ENCODE data around the gene OTULINL. TPM values are rescaled to one million over a fixed set of nuclear protein-coding genes. Genes with fewer than 3 reads are reported as not detected.

The OTULINL gene
- total RNA-seq, 3 donors from 2014 or later: 6.2 to 14.4 (median 7.2) TPM

GRCh38 chr5:14594378-14595074 lies 12.9 kb downstream of the OTULINL start:
- DNase-seq (ENCODE audit: low spot score in 2 of 2): no peak
- H3K27me3 ChIP-seq: no peaks in the 10 kb centered on the region
- no peak overlapping the region for H3K4me3 ChIP-seq
- no peaks in the 10 kb centered on the region for H3K36me3 ChIP-seq
- H3K4me1 ChIP-seq: no peaks in the 10 kb centered on the region
- H3K9me3 ChIP-seq: no peaks in the 10 kb centered on the region
- intact Hi-C loops (cut with DNase I; ENCODE audit: low total_unique reads): no loop called here
- no peak for TF ChIP-seq POLR2AphosphoS5 (IDR thresholded peaks at IDR 0.05)
- no peak for TF ChIP-seq CTCF (IDR thresholded peaks at IDR 0.05)
- no peak for TF ChIP-seq POLR2A (IDR thresholded peaks at IDR 0.05)
- H3K27ac ChIP-seq: no peak overlapping the region

- intact Hi-C loops (cut with DNase I; ENCODE audit: low total_unique reads): no loop called here
- Histone ChIP-seq H3K4me1 (no peaks in the 10 kb centered on the region), H3K4me3 (no peak overlapping the region), H3K9me3 (no peaks in the 10 kb centered on the region), H3K36me3 (no peaks in the 10 kb centered on the region), H3K27ac (no peak overlapping the region), H3K27me3 (no peaks in the 10 kb centered on the region)
- DNase-seq (ENCODE audit: low spot score in 2 of 2): no peak
- TF ChIP-seq POLR2AphosphoS5 (IDR thresholded peaks at IDR 0.05) (no peak), CTCF (IDR thresholded peaks at IDR 0.05) (no peak), POLR2A (IDR thresholded peaks at IDR 0.05) (no peak)
Observed at GRCh38 chr5:14595189-14595588, 13.6 kb downstream of the OTULINL start.

GRCh38 chr5:14595891-14596290 lies 14.3 kb downstream of the OTULINL start:
- intact Hi-C loops (cut with DNase I; ENCODE audit: low total_unique reads): no loop called here
- H3K4me1 ChIP-seq: no peaks in the 10 kb centered on the region
- H3K27ac ChIP-seq: no peak overlapping the region
- H3K36me3 ChIP-seq: no peaks in the 10 kb centered on the region
- no peak overlapping the region for H3K4me3 ChIP-seq
- TF ChIP-seq CTCF (IDR thresholded peaks at IDR 0.05) (no peak), POLR2AphosphoS5 (IDR thresholded peaks at IDR 0.05) (no peak), POLR2A (IDR thresholded peaks at IDR 0.05) (no peak)
- DNase-seq (ENCODE audit: low spot score in 2 of 2): no peak
- no peaks in the 10 kb centered on the region for H3K27me3 ChIP-seq
- H3K9me3 ChIP-seq: no peaks in the 10 kb centered on the region

GRCh38 chr5:14597080-14597479 lies 15.5 kb downstream of the OTULINL start:
- no peaks in the 10 kb centered on the region for H3K4me1 ChIP-seq
- H3K9me3 ChIP-seq: no peaks in the 10 kb centered on the region
- no peaks in the 10 kb centered on the region for H3K36me3 ChIP-seq
- DNase-seq (ENCODE audit: low spot score in 2 of 2): no peak
- TF ChIP-seq POLR2A (IDR thresholded peaks at IDR 0.05): no peak
- TF ChIP-seq POLR2AphosphoS5 (IDR thresholded peaks at IDR 0.05): no peak
- no peak for TF ChIP-seq CTCF (IDR thresholded peaks at IDR 0.05)
- H3K27me3 ChIP-seq: no peaks in the 10 kb centered on the region
- no peak overlapping the region for H3K27ac ChIP-seq
- H3K4me3 ChIP-seq: no peak overlapping the region
- intact Hi-C loops (cut with DNase I; ENCODE audit: low total_unique reads): no loop called here

GRCh38 chr5:14598225-14598624 lies 16.6 kb downstream of the OTULINL start:
- Histone ChIP-seq H3K36me3 (no peaks in the 10 kb centered on the region), H3K27ac (no peak overlapping the region), H3K9me3 (no peaks in the 10 kb centered on the region), H3K27me3 (no peaks in the 10 kb centered on the region), H3K4me1 (no peaks in the 10 kb centered on the region), H3K4me3 (no peak overlapping the region)
- no peak for TF ChIP-seq CTCF (IDR thresholded peaks at IDR 0.05)
- TF ChIP-seq POLR2AphosphoS5 (IDR thresholded peaks at IDR 0.05): no peak
- no peak for DNase-seq (ENCODE audit: low spot score in 2 of 2)
- intact Hi-C loops (cut with DNase I; ENCODE audit: low total_unique reads): no loop called here

Measured in breast epithelium (tissue), 4 donors.